Activated T-helper 17 cell treated with anti-CD3 and anti-CD28 coated beads, Interleukin-2, amount 50 U/mL, for 72 hours (primary cell): Measurements from ENCODE around the gene MRPS25. TPM values are rescaled to one million over a fixed set of nuclear protein-coding genes. Genes with fewer than 3 reads are reported as not detected.
A peak's percentile ranks its signal among the peaks of the same experiment; 100 is the strongest.

Source experiments
- ATAC-seq: fragments of 150-1000 bp; cut with Tn5 transposase; replicated peaks from 2 replicates; pipeline ENCODE4 v1.10.0; 2021; ENCODE audit warnings: mild to moderate bottlenecking, moderate library complexity
- H3K27ac Mint-ChIP-seq: one replicate; pipeline ENCODE4 v1.8.0; 2022; ENCODE audit warnings: mixed read lengths
- H3K27me3 Mint-ChIP-seq: one replicate; pipeline ENCODE4 v1.8.0; 2022; ENCODE audit warnings: mixed read lengths
- H3K36me3 Mint-ChIP-seq: one replicate; pipeline ENCODE4 v1.8.0; 2022; ENCODE audit warnings: low read depth, mild to moderate bottlenecking, mixed read lengths
- H3K4me1 Mint-ChIP-seq: one replicate; pipeline ENCODE4 v1.8.0; 2022; ENCODE audit warnings: mixed read lengths
- H3K4me3 Mint-ChIP-seq: one replicate; pipeline ENCODE4 v1.8.0; 2022; ENCODE audit warnings: mild to moderate bottlenecking, mixed read lengths
- H3K9me3 Mint-ChIP-seq: one replicate; pipeline ENCODE4 v1.8.0; 2022; ENCODE audit warnings: mixed read lengths
- total RNA-seq, 2 donors: library from RNA; stranded (reverse); gene quantifications; one replicate each; pipeline ENCODE4 v1.2.3, GENCODE V29; 2022

Gene MRPS25
- 10 to 100 TPM; 43.7 to 80.5 TPM for total RNA-seq

DNA sequence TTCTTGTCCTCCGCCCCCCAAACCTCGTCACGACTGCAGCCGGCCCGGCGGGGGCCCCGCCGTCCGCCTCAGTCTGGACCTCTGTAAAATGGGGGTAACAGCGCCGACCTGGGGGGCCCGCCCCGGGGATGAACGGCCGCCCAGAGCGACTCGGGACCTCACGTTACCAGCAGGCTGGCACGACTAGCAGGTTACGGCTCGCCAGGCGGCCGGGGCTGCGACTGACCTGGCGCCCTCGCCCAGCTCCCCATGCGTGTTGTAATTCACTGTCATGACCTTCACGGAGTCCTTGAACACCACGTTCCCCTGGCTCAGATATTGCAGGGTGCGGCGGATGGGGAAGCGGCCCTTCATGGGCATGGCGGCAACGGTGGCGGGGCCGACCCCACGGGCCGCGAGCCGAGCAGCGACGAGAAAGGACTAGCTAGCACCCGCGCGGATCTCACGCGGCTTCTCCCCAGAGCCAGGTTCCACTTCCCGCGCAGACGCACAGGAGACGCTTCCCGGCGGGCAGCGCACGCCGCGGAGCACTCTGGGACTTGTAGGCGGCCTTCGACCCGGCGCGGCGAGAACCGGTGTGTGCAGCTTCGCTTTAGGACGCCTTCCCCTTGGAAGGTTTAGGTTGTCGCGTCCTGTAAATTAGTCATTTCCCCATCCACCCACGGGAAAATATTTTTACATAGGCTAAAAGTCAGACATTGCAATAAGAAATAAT, at the start of gene MRPS25:
Gene MRPS25 (minus strand): TSS at position 481 of the 715 bp plus-strand sequence. CDS start 121 bp downstream, at position 360.
- peak within 1 kb of the TSS; percentile 95 for H3K4me3 Mint-ChIP-seq
- peak within 1 kb of the TSS; percentile 90 for H3K27ac Mint-ChIP-seq
- H3K27me3 Mint-ChIP-seq = no peaks in the 10 kb centered on the region
- peaks cover 21% of the 10 kb centered on the region for H3K36me3 Mint-ChIP-seq
- peak; percentile 99 for ATAC-seq
- H3K9me3 Mint-ChIP-seq = no peaks in the 10 kb centered on the region
- peaks cover 4% of the 10 kb centered on the region for H3K4me1 Mint-ChIP-seq

DNA sequence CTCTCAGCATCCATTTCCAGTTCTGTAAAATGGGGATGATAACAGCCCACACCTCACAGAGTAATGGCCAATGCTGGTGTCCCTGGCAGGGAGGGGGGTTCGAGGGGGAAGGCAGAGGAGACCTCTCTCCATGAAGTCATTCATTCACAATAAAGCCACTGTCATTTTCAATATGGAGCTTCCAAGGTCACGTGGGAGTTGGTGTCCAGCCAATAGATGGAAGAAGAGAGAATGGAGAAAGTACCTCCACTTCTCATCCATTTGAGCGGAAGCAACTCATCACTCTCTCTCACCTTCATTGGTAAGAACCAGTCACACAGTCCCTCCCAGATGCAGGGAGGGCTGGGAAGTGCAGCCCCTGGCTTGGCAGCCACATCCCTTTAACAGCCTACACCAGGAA, 48.8 kb upstream of the MRPS25 start:
- no peak overlapping the region for H3K4me3 Mint-ChIP-seq

DNA sequence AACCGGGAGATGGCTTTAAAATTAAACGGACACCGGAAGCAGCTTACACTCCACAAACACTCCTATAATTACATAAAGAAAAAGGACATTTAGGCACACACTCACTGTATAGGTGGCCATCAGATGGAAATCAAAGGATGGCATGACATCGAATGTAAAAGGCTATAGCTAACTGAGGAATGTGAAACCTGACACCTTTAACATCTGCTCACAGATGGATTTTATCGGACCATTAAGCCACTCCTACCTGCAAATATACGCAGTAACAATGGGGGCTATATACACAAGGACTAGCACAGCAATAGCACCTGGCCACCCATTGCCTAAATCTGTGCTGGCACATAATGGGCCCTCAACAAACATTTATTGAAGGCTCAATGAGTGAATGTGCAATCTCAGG, 48.4 kb upstream of the MRPS25 start:
- H3K9me3 Mint-ChIP-seq = no peaks in the 10 kb centered on the region
- no peak for ATAC-seq
- no peak overlapping the region for H3K4me3 Mint-ChIP-seq
- no peaks in the 10 kb centered on the region for H3K36me3 Mint-ChIP-seq
- no peak overlapping the region for H3K27ac Mint-ChIP-seq
- peaks cover 3% of the 10 kb centered on the region for H3K27me3 Mint-ChIP-seq
- no peaks in the 10 kb centered on the region for H3K4me1 Mint-ChIP-seq

More for the DNA sequence above, 48.8 kb upstream of the MRPS25 start:
- Mint-ChIP-seq H3K27ac (no peak overlapping the region), H3K36me3 (no peaks in the 10 kb centered on the region), H3K9me3 (no peaks in the 10 kb centered on the region), H3K4me1 (no peaks in the 10 kb centered on the region), H3K27me3 (peaks cover 3% of the 10 kb centered on the region)
- ATAC-seq = no peak

DNA sequence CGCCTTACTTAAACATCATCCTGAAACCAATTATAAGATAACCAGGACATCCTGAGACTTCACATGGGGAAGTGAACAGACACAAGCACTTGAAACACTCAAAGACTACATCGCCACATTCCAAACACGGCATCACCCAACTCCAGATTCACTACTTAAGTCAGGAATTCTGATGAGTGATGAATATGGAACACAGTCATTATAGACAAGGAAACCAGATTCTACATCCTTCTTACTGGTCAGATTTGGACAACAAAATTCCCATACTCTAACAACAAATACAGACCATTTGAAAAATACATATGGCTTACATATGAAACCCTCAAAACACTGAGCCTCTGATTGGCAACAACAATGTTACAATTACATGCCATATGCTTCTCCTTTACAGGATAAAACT, 46.9 kb upstream of the MRPS25 start:
- Mint-ChIP-seq H3K9me3 (no peaks in the 10 kb centered on the region), H3K4me1 (no peaks in the 10 kb centered on the region), H3K4me3 (no peak overlapping the region), H3K27ac (no peak overlapping the region), H3K27me3 (peaks cover 7% of the 10 kb centered on the region), H3K36me3 (no peaks in the 10 kb centered on the region)
- ATAC-seq = no peak

DNA sequence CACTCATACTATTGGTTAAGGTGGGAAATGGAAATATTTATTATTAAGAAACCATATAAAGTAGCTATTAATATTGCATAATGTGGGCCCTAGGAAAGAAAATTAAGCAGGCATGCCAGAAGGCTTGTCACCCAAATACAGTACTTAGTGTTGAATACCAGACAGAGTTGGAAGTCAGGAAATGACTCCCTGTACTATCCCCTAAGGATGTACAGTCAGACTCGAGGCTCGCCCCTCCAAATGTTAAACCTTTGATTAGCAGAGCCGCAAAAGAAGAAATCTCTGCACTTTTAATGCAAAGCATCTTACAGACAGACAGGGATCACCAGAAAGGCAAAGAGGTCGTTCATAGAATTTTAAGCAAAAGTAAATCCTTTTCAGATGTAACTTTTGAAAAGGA, 45.1 kb upstream of the MRPS25 start:
- Mint-ChIP-seq H3K4me1 (no peaks in the 10 kb centered on the region), H3K27ac (no peak overlapping the region)

DNA sequence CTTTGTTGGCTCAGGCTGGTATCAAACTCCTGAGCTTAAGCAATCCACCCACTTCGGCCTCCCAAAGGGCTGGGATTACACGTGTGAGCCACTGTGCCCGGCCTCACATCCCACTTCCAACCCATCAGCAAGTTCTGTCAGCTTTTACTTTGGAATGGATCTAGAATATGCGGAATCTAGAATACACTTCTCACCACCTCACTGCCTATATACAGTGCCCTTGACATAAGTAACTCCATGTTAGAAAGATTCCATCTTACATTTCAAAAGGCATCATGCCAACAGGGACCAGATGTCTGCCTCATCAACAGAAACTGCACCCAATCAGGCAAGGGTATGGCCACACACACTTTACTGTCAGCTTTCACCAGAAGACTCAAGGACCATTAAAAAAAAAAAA, 43.8 kb upstream of the MRPS25 start:
- H3K4me3 Mint-ChIP-seq = no peak overlapping the region
- H3K4me1 Mint-ChIP-seq = no peaks in the 10 kb centered on the region
- ATAC-seq = no peak
- peaks cover 7% of the 10 kb centered on the region for H3K27me3 Mint-ChIP-seq
- H3K9me3 Mint-ChIP-seq = no peaks in the 10 kb centered on the region
- no peak overlapping the region for H3K27ac Mint-ChIP-seq
- no peaks in the 10 kb centered on the region for H3K36me3 Mint-ChIP-seq

More for the DNA sequence above, 45.1 kb upstream of the MRPS25 start:
- peaks cover 7% of the 10 kb centered on the region for H3K27me3 Mint-ChIP-seq
- no peaks in the 10 kb centered on the region for H3K36me3 Mint-ChIP-seq
- no peak for ATAC-seq
- no peaks in the 10 kb centered on the region for H3K9me3 Mint-ChIP-seq
- H3K4me3 Mint-ChIP-seq = no peak overlapping the region

DNA sequence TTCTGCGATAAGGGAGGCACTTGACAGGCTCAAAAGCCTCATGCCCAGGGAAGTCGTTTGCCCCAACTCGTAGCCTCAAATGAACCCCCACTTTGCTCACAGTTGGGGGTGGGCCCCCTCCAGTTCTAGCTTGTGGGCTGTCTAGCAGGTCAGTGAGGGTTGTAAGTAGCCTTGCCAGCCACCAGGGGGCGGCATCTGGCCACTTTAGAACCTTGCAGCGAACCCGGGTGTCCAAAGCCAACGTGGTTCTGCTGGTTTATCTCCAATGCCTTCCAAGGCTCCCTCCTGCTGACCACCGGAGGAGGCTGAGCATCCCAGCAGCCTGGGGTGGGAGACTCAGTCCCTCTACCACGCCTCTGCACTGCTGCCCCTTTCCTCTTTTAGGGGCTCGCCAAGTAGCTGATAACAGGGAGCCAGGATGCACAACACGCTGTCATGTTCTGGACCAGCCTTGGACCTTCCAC, 43.0 kb upstream of the MRPS25 start:
- Mint-ChIP-seq H3K4me1 (no peaks in the 10 kb centered on the region), H3K27ac (no peak overlapping the region), H3K27me3 (peaks cover 7% of the 10 kb centered on the region), H3K4me3 (no peak overlapping the region), H3K36me3 (no peaks in the 10 kb centered on the region), H3K9me3 (no peaks in the 10 kb centered on the region)
- peak; percentile 87 for ATAC-seq

DNA sequence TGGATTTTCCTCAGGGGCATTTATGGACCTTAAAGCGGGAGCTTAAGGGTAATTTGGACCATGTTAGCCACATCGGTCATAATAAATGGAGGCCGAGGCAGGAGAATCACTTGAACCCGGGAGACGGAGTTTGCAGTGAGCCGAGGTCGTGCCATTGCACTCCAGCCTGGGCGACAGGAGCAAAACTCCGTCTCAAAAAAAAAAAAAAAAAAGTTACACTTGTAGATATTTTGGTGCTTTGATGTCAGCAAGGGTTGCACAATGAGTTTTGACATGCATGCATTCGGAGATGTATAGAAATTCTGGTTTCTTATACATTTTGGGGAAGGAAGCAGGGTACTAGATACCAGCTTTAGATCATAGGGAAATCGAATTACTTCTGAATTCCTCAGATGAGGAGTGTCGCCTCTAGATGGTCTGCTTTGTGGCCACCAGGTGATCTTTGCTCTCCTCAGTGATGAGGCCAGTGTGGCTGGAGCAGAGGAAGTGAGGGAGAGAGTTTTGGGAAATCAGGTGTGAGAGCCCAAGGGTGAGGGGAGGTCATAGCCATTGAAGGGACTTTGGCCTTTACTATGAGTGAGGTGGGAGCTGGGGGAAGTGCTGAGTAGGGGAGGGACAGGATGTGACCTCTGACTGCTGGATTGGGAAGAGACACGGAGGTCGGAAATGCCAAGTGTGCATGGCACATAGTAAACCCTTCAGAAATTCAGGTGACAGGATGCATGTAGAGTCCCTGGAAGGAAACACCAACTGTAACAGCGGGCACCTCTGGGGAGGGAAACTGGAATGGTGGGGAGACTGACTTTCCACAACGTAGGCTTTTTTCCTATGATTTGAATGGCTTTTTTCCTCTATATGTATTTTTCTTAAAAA, 42.2 kb upstream of the MRPS25 start:
- Mint-ChIP-seq H3K4me3 (no peak overlapping the region), H3K27ac (no peak overlapping the region), H3K36me3 (no peaks in the 10 kb centered on the region), H3K4me1 (no peaks in the 10 kb centered on the region), H3K27me3 (peaks cover 7% of the 10 kb centered on the region), H3K9me3 (no peaks in the 10 kb centered on the region)
- ATAC-seq = no peak

DNA sequence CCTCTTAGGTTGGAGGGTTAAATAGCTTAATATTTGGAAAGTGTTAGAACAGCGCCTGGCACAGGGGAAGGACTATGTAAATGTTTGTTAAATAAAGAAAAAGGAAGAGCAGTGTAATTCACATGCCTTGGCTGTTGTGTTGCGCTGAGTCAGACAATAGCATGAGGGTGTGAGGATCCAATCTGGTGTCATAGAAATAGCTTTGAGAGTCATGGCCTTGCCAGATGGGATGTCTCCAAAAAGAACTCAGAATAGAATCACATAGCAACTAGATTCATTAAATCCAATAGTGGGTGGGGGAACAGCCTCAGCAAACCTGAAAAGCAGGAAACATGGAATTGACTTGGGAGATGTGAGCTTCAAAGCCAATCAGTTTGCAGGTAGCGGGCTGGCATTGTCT, 37.7 kb upstream of the MRPS25 start:
- peaks cover 4% of the 10 kb centered on the region for H3K27me3 Mint-ChIP-seq
- no peak overlapping the region for H3K27ac Mint-ChIP-seq
- no peaks in the 10 kb centered on the region for H3K9me3 Mint-ChIP-seq
- H3K4me3 Mint-ChIP-seq = no peak overlapping the region
- H3K36me3 Mint-ChIP-seq = peaks cover 16% of the 10 kb centered on the region
- ATAC-seq = no peak
- H3K4me1 Mint-ChIP-seq = peaks cover 9% of the 10 kb centered on the region

DNA sequence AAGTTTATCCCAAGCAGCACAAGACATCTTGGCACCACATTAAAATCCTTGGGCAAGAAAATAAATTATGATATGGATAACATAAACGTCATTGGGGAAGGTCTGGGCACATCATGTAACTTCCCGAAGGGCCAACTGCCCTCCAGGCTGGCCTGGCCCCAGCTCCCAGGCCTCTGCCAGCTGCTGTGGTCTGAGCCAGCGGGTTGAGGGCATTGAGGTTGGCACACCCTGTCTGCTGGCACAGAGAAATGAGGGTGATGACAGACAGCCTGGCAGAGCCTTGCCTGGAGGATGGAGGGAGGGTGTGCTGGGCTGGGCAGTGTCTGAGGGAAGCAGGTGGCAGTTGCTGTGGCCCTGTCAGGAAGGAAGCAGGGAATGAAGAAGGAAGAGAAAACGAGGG, 37.1 kb upstream of the MRPS25 start:
- Mint-ChIP-seq H3K4me3 (no peak overlapping the region), H3K9me3 (no peaks in the 10 kb centered on the region), H3K4me1 (peaks cover 12% of the 10 kb centered on the region), H3K27ac (no peak overlapping the region), H3K36me3 (peaks cover 19% of the 10 kb centered on the region), H3K27me3 (peaks cover 1% of the 10 kb centered on the region)
- ATAC-seq = no peak

DNA sequence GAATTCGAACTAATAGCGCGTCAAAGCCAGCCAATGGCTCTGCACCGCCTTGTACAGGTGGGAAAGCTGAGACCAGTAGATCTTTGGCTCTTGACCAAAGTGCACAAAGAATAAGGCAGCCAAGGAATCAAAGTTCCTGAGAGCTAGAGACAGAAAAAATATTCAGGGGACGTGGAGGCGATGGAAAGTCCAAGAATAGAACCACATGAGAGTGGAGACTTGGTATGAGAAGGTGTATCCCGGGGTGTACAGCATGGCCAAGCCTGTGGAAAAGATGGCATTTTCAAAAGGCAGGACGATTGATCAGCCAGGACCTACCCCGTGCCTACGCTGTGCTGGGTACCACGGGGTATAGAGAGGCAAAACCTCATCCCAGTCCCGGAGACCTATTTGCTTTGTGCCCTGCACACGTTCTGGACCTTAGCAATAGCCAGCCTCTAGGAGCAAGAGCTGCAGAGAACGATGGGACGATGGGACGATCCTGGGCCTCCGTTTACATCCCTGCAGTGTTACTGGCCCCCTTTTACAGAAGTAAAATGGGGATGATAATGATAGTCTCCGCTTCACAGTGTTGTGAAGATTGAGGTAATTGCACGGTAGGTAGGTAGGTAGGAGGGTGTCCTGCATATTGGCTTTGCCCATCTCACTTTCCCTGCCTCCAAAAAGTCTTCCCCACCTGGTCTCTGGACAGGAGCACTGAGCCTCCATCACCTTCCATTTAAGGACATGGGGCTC, 34.4 kb upstream of the MRPS25 start:
- Mint-ChIP-seq H3K9me3 (no peaks in the 10 kb centered on the region), H3K27me3 (no peaks in the 10 kb centered on the region), H3K36me3 (peaks cover 43% of the 10 kb centered on the region), H3K4me1 (peaks cover 12% of the 10 kb centered on the region), H3K4me3 (peak overlapping the region; percentile 92), H3K27ac (peak overlapping the region; percentile 96)
- peak; percentile 20 for ATAC-seq

DNA sequence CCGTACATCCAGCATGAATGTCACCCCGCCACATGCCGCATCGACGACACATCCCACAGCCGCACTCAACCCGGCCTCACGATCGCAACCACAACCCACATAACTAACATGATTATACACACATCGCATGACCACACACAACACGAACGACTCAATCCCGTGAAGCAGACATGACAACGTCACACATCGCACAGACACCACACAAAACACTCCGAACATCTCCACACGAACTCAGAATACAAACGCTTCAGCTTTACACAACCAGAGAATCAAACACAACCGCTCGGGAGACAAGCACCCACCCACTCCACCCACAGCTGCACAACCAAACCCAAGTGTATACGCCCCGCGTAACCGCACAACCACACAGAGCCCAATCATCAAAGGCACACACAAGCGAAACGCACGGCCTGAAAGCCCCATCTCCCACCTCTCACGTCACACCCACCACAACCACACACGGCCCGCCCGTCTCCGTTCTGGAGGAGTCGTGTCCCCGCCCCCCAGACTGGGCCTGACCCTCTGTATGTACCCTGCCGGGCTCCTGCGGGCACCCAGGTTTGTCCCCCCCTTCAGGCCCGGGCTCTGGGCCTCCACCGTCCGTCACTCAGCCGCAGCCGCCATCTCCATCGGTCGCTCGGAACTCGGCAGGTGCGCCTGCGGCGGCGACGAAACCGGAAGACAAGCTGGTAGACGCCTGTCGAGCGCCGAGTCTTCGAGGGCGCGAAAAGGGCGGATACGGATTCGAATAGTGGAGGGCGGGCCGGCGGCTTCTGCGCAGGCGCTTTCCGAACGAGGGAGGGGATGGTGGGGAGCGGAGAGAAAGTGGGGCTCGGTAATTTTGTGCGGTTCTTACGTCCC, 33.6 kb upstream of the MRPS25 start, which contains the start of gene RBSN:
Gene RBSN (minus strand): TSS at position 646 of the 861 bp plus-strand sequence. CDS start 3,028 bp downstream, outside the sequence.
- H3K36me3 Mint-ChIP-seq = peaks cover 51% of the 10 kb centered on the region
- no peaks in the 10 kb centered on the region for H3K9me3 Mint-ChIP-seq
- H3K27ac Mint-ChIP-seq = peak within 1 kb of the TSS; percentile 96
- ATAC-seq = peak; percentile 84
- H3K4me3 Mint-ChIP-seq = peak within 1 kb of the TSS; percentile 92
- H3K4me1 Mint-ChIP-seq = peaks cover 12% of the 10 kb centered on the region
- no peaks in the 10 kb centered on the region for H3K27me3 Mint-ChIP-seq

DNA sequence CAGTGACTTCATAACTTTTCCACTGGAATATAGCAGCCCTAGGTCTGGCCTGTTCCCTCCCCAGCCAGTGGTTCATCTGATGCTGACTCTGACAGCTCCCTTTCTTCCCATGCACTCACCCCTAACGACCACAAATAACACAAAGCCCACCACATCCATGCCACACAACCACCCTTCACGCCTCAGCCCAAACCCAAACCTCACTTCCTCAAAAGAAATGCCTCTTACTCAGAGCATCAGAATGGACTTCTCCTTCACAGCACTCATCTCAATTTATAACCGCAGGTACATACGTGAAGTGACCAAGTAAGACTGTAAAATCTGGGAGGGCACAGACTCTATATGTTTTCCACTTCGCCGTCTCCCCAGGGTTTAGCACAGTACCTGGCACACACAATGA, 32.8 kb upstream of the MRPS25 start:
- Mint-ChIP-seq H3K27ac (peak overlapping the region; percentile 96), H3K36me3 (peaks cover 59% of the 10 kb centered on the region), H3K4me1 (peaks cover 12% of the 10 kb centered on the region), H3K27me3 (no peaks in the 10 kb centered on the region), H3K4me3 (peak overlapping the region; percentile 92), H3K9me3 (no peaks in the 10 kb centered on the region)
- ATAC-seq = peak; percentile 4
